IPS-18c (cell line): ENCODE data around the gene UQCRQ.
A peak's percentile ranks its signal among the peaks of the same experiment; 100 is the strongest.

ENCODE experiments used
- H3K4me3 ChIP-seq: 2 replicates; pipeline ENCODE4 v1.7.0; 2013; ENCODE audit warnings: low read depth, mild to moderate bottlenecking, low read length, moderate library complexity; ENCODE audit not compliant: insufficient read depth
- H3K9me3 ChIP-seq: one replicate; pipeline ENCODE4 v1.6.1; 2013; ENCODE audit warnings: mild to moderate bottlenecking, low read length, moderate library complexity; ENCODE audit not compliant: control insufficient read depth, insufficient read depth

The UQCRQ gene

DNA sequence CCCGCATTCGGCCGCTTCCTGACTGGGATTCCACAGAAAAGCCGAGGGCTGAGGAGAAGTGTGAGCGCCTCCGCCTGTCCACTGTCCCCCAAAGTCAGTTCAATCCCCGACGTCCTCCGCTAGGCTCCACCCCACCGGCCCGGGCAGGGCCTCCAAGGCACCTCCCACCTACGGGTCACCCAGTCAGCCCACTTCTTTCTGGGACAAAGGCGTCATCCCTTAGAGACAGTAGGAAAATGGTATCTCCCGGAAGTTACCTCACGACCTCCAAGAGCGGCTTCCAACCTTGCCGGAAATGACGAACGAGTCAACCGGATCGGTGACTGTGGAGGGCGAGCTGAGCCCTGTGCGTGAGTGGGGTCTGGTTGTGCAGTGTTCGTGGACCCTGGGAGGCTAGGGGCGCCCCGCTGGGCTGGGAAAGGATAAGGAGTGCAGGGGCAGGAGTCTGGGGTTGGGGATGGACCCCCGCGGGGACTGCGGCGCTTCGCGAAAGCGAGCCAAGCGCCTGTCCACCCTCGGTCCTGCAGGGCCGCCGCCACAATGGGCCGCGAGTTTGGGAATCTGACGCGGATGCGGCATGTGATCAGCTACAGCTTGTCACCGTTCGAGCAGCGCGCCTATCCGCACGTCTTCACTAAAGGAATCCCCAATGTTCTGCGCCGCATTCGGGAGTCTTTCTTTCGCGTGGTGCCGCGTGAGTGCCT lies at the start of gene UQCRQ, which contains the start of gene GDF9:
TSS of gene UQCRQ (plus strand) at position 301 of the 704 bp plus-strand sequence. CDS start at position 541, 240 bp downstream.
TSS of gene GDF9 (minus strand) at position 128 of the 704 bp plus-strand sequence. CDS start 1,936 bp downstream, outside the sequence.
- H3K4me3 ChIP-seq, result peak within 1 kb of the TSS; percentile 92

DNA sequence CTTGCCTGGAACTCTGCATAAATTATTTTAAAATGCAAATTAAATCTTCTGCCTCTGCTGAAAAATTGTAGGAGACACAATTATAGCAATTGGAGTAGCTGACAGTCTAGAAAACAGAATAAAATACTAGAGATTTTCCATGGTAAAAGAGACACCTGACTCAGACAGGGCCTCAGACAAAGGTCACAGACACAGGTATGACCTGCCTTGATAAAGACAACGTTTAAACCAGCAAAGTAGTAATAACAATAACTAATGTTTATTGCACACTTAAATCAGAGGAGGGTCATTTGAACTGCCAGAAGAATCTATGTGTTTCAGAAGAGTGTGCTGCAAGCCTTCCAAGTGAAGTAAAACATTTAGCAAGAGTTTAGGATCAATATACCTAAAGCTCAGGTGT lies 49.4 kb upstream of the UQCRQ start:
- H3K9me3 ChIP-seq, result peaks cover 7% of the 10 kb centered on the region
- no peak overlapping the region for H3K4me3 ChIP-seq

More for the DNA sequence above, at the start of gene UQCRQ, which contains the start of gene GDF9:
- H3K9me3 ChIP-seq, result no peaks in the 10 kb centered on the region

DNA sequence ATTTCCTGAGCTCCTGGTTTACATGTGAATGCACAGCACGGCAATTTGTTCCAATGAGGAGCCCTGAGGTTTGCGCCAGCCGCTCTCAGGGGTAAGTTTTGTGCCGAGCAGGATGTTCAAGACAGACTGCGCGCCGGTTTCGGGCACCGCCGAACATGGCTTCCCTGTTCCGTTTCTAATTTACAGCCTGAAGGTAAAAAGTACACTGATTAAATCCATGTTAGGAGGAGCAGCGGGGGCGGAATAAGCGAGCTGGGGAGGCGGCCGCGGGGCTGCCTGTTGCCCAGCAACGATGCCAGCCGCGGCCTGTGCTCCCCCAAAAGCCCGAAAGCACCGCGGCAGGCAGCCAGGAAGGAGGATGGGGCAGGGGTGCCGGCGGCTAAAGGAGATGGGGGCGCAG lies 47.0 kb upstream of the UQCRQ start:
- no peak overlapping the region for H3K4me3 ChIP-seq
- H3K9me3 ChIP-seq, result peaks cover 2% of the 10 kb centered on the region

DNA sequence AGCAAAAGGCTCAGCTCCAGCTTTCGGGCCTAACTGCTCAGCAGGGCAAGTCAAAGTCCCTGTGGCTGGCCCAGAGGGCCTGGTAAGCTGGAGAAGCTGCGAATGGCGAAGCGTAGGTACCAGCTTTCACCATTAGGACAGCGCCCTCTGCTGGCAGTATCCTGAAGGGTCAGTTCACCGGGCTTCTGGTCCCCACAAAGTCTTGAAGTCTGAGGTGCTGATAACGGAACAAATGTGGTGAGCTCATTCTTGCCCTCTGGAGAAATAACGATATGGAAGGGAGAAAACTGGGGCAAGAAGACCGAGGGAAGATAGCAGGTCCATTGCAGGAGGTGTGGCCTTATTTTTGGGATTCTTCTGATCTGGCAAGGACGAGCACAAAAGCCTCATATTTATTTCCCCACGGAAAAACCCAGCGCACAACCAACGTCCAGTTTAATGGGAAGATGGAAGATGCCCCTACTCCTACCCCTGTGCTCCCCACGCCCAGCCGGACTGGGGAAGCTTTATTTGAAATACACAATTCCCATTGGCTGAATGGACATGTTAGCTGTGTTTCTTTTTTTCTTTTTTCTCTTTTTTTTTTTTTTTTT lies 46.2 kb upstream of the UQCRQ start:
- Histone ChIP-seq H3K4me3 (no peak overlapping the region), H3K9me3 (peaks cover 2% of the 10 kb centered on the region)

DNA sequence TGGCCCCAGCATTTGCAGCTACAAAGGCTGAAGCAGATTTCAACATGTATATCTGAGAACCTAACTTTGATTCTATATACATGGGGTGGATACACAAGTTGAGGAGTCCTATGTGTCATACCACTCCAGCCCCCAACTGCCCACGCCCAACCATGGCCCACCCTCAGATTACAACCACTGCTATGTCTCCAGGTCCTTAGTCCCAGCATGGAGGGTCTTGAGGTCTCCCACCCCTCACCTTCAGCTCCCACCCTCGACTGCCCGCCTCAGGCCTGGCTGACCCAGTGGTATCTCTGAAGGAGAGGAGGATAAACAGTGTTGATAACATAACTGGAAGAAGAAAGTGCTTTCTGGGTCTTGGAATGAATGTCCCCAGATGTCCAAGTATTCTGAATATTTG lies 45.1 kb upstream of the UQCRQ start:
- Histone ChIP-seq H3K4me3 (no peak overlapping the region), H3K9me3 (peaks cover 2% of the 10 kb centered on the region)

DNA sequence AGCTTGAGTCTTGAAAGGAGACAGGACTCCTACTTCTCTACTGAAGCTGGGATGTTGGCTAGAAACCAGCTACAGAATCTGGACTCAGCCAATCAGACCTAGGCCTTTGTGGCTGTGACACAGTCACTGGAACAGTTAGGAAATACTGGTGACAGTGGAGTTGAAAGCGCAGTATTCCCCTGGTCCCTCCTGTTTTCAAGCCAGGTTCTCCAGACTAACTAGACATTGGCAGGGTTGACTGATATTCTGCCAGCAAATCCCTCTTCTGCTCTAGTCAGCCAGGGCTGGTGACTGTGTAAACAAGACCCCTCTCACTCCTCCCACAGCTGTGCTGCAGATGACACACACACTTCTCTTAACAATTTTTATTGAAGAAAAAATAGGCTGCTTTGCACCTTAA lies 44.7 kb upstream of the UQCRQ start:
- Histone ChIP-seq H3K4me3 (no peak overlapping the region), H3K9me3 (peaks cover 2% of the 10 kb centered on the region)

DNA sequence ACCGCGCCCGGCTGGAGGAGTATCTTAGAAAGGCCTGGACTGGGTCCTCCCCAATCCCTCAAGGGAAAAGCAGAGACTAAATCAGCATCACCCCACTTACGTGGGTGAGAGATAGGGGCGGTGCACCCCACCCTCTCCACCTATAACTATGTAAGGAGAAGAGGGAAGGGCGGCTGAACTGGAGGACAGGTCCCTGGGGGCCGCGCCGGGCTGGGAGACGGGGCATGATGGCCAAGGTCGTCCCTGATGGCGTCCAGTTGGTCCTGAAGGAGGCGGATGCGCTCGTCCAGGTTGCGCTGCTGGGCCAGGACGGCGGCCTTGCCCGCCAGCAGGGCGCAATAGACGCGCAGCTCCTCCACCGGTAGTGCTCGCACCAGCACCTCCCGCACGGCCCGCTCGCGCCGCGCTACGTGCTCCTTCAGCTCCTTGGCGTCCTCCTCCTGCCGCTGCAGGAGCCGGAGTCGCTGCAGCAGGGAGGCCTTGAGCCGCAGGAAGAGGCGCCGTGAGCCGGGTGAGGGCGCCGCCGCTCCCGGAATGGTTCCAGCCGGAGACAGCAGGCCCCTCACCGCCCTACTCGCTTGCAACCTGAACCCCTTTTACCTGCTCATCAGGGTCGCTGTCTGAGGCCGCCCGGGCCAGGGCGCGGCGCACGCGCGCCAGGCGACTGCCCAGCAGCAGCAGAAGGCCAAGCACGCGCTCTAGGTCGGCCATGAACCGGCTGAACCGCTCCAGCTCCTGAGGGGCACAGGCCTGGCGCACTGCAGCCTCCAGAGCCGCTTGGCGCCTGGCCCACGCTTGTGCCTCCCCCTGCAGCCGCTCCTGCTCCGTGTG lies 43.6 kb upstream of the UQCRQ start:
- peak overlapping the region; percentile 46; the same call in 1 of the 2 replicates for H3K4me3 ChIP-seq

DNA sequence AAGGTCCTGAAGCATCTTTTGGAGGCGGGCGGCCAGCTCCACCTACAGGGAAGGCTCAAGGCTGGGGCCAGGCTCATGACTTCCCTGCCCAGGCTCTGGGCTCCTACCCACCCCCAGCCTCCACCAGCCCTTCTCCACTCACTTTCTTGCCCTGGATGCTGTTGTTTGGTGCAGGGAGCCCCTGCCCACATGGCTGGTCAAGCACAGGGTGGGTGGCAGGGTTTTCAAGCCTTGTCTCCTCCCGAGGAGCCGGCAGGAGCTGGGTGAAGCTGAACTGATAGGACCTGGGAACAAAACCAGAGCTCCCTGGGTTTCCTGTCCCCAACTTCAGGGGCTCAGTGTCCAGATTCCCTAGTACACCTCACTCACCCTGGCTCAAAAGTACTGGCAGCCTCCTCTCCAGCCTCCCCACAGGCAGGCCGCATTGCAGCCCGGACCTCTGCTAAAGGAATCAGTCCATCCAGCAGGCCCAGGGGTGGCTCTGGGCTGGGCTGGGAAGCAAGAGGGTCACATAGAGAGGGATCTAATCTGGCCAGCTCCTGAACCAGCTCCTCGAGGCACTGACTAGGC lies 42.9 kb upstream of the UQCRQ start:
- peak overlapping the region; percentile 46; the same call in 1 of the 2 replicates for H3K4me3 ChIP-seq

More for the DNA sequence above, 43.6 kb upstream of the UQCRQ start:
- H3K9me3 ChIP-seq, result peaks cover 2% of the 10 kb centered on the region

DNA sequence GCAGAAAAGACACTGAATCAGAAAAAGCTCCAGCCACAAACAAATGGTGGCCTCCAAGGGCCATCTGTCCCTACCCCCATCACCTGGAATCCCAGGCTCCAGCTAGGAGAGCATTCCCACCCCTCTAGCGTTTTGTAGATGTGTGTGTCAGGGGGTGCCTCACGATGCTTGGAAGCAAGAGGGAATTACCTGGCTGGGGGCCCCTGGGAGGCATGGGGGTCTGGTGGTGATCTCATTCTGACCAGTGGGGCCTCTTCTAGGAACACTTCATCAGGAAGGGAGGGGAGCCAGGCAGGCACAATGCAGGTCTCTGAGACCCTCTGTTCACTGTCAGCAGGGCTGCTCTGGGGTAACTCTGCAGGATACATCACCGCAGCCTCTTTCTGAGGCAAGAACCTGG lies 42.0 kb upstream of the UQCRQ start:
- no peak overlapping the region for H3K4me3 ChIP-seq
- H3K9me3 ChIP-seq, result peaks cover 4% of the 10 kb centered on the region

More for the DNA sequence above, 42.9 kb upstream of the UQCRQ start:
- H3K9me3 ChIP-seq, result peaks cover 4% of the 10 kb centered on the region

DNA sequence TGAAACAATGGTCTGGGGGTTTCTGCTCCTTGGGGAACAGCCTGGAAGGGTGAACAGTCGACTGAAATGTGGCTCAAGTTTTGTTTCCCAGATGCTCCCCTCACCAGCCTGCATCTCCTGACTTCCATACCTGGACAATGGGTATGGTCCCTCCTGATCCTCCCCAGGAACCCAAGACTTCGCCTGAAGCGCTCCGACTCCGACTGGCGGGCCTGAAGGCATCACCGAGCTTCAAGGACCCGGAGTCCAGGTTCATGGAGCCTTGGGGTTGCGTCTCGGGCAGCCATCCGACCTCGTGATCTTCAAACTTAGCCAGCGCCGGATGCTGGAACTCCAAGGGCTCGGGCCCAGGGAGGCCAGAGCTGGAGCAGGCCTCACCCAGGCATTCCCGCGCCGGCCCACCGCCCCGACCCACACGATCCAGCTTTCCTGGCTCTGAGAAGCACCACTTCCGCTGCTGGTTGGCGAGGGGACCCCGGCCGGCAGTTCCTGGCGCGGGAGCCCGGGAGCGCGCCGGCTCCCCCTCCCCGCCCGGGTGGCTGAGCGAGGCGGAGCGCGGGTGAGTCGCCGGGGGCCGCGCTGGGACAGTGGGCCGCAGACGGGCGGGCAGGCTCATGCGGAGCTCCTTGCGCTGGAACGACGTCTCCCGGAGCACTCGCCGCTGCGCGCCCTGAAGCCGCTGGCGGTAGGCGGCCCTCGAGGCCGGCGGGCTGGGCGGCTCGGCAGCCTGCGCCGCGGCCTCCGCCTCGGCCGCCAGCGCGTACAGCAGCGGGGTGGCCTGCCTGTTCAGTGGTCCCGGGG lies 41.2 kb upstream of the UQCRQ start:
- peaks cover 4% of the 10 kb centered on the region for H3K9me3 ChIP-seq
- H3K4me3 ChIP-seq, result peak overlapping the region; percentile 52

DNA sequence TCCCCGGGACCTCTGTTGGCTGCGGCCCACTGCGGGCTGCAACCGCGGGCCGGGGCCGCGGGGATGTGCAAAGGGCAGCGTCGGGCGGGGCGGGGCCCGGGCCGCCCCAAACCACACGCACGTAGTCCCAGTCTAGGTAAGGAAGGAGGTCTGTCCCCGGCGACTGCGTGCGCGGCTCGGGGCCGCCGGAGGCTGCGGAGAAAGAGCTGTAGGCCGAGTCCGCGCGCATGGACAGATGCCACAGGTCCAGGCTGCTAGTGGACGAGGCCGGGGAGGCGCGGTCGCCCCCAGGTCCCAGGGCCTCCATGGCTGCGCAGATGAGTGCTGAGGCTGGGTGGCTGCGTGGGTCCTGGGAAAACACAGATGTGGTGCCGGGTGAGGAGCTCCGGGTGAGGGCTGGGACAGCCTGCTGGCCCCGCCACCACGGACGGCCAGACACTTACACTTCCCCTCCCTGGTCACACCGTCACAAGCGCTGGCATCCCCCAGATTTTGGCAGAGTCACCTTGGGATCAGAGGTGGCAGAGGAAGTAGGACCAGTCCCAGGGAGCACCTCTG lies 40.5 kb upstream of the UQCRQ start:
- Histone ChIP-seq H3K9me3 (peaks cover 4% of the 10 kb centered on the region), H3K4me3 (peak overlapping the region; percentile 52)

DNA sequence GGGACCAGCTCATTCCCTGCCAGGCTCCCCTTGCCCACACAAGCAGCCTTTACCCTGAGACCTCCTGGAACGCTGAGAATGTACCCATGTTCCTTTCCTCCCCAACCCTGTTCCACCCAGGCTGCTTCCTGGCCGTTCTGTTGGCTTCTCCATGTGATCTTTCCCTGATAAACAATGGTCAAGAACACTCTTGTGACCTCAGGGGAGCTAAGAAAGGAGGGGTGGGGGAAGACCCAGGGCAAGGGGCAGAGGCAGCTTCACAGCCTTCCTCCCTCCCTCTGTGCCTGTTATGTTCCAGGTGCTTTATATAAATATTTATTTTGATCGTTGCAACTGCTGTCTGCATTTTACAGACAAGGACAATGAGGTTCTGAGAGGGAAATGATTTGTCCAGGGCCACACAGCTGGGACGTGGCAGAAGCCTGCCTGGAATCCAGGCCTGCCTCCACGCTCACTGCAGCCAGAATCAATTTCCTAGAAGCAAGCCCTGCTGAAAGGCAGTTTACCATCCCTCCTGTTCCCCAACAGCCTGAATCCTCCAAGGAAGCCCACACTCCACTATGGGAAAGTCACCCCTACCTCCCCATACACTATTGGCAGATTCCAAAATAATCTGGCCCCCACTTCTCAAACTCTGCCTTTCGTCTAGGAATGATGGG lies 39.9 kb upstream of the UQCRQ start:
- no peak overlapping the region; the same call in 1 of the 2 replicates for H3K4me3 ChIP-seq
- H3K9me3 ChIP-seq, result peaks cover 4% of the 10 kb centered on the region

DNA sequence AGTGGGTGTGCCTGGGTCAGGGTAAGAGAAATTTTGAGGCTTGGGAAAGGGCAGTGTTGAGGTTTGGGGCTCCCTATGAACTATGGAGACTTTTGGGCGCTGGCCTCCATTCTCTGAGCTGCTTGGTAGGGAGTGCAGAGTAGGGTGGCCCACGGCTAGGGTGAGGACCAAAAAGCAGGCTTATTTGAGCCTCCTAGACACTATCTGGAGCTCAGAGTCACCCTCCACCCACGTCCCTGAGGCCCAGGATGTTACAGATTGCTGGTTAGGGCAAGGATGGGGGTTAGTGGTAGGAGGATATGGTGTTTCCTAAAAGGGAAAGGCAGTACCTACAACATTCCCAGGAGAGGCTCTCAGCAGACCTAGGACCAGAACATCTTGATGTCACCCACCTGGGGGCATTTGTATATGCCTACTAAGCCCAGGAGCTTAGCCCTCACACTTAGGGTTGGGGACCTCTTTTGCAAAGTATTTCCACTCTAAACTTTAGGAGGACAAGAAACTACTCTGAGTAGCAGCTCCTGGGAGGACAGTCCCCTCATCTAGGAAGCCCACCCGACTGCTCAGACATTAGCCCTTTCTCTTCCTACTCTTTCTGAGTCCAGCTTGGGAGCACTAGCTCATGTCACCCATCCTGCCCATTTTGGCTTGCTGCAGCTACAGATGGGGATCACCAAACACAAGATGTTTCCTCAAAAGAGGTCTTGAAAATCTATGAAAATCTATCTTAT lies 38.3 kb upstream of the UQCRQ start:
- Histone ChIP-seq H3K9me3 (peaks cover 4% of the 10 kb centered on the region), H3K4me3 (no peak overlapping the region)

DNA sequence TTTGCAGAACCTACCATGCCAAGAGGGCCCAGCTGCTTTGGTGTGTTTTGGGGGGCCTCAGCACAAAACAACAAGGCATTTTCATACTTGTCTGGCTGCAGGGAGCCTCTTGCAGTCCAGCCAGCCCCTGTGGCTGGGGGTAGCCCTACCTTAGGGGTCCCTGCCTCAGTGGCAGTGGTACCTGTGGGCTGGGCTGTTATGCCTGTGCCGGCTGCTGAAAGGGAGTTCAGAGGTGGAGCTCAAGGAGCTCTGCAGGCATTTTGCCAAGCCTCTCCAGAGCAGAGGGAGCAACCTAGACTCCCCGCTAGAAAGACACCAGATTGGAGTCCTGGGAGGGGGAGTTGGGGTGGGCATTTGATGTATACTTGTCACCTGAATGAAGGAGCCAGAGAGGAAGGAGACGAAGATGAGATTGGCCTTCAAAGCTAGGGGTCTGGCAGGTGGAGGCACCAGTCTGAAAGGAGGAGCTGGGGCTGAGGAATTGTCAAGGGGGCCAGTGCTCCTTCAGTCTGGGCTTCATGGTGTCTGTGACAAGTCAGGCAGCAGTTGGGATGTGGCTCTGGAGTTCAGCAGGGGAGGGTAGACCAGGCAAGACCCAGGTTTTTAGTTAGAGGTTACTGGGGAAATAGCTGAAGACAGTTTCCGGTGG lies 37.5 kb upstream of the UQCRQ start:
- Histone ChIP-seq H3K4me3 (no peak overlapping the region), H3K9me3 (peaks cover 4% of the 10 kb centered on the region)
